ENCODE results near the gene MLPH. TPM values are rescaled to one million over a fixed set of nuclear protein-coding genes. Genes with fewer than 3 reads are reported as not detected.

MLPH gene
- total and polyA plus RNA-seq, 2 donors (not counting 1 experiment from before 2014, with no cell fraction given), result not detected

- H3K79me2 ChIP-seq (ENCODE audit: control insufficient read depth, insufficient read depth, low read length), result no peaks in the 10 kb centered on the region
- no peak overlapping the region for H3K27ac Mint-ChIP-seq
- H3K27me3 ChIP-seq (replicated peaks in 1 of 4; ENCODE audit: control extremely low read depth in 1 of 4, control insufficient read depth in 3 of 4, insufficient read depth in 4 of 4, low read length in 3 of 4), result no peaks in the 10 kb centered on the region
- WGBS (ENCODE audit: insufficient coverage), result 73% methylated on average over 11 of the region's 13 CpGs
- H4K20me1 ChIP-seq (ENCODE audit: control insufficient read depth, insufficient read depth, low read length, poor library complexity, severe bottlenecking), result no peaks in the 10 kb centered on the region
- H3K27ac ChIP-seq (ENCODE audit: low read length in 2 of 2), result no peak overlapping the region
- no peak for ATAC-seq (ENCODE audit: low read depth)
- no peaks in the 10 kb centered on the region for H3K9me3 ChIP-seq (ENCODE audit: control extremely low read depth in 1 of 3, control insufficient read depth in 2 of 3, insufficient read depth in 1 of 3, low read length in 2 of 3)
- H3K4me1 ChIP-seq (ENCODE audit: control insufficient read depth in 2 of 2, insufficient read depth in 2 of 2, low read length in 2 of 2), result peaks cover under 1 to 2% of the 10 kb centered on the region in 2 donors
- no peaks in the 10 kb centered on the region for H3K27me3 Mint-ChIP-seq
- ChIA-PET POLR2A (no interaction called here), CTCF (interaction anchor here (0.6 to 1.6 kb wide), 2 partner anchors 24 to 378 kb away, joined by 3 to 4 read pairs; no protein-coding TSS in a partner anchor)
- peaks cover 5% of the 10 kb centered on the region for H3K4me1 Mint-ChIP-seq
- H3K9me3 Mint-ChIP-seq (ENCODE audit: insufficient read depth), result no peaks in the 10 kb centered on the region
- no peak overlapping the region for H3K9ac ChIP-seq (ENCODE audit: low read length)
- intact Hi-C loops (cut with micrococcal nuclease), result no loop called here
- TF ChIP-seq CTCF (IDR thresholded peaks at IDR 0.05) (no peak), EZH2 (IDR thresholded peaks at IDR 0.05; ENCODE audit: borderline replicate concordance, insufficient read depth, low read depth, low read length, poor library complexity, severe bottlenecking) (no peak)
- H3K4me3 Mint-ChIP-seq, result no peak overlapping the region
- no peak for DNase-seq
- no peak overlapping the region for H2AFZ ChIP-seq (ENCODE audit: insufficient read depth, low read depth, low read length, poor library complexity, severe bottlenecking)
- no peak overlapping the region for H3K4me3 ChIP-seq (ENCODE audit: control extremely low read depth in 1 of 5, extremely low read depth in 1 of 5, insufficient read depth in 1 of 5, low read depth in 2 of 5, low read length in 4 of 5)
- no peak overlapping the region for H3K4me2 ChIP-seq (replicated peaks; ENCODE audit: low read depth, low read length, poor library complexity, severe bottlenecking)
- no peaks in the 10 kb centered on the region for H3K36me3 ChIP-seq (replicated peaks in 1 of 2; ENCODE audit: control extremely low read depth in 1 of 2, control insufficient read depth in 1 of 2, extremely low read depth in 1 of 2, insufficient read depth in 2 of 2, low read length in 1 of 2)
Measured at GRCh38 chr2:237596520-237597195, 109.6 kb downstream of the MLPH start.

Data from B cell (primary cell).